Measurements from ENCODE around the gene MLEC.
"Not testable (repeated sequence)": the region's sequence is repeated elsewhere in the genome, so short reads cannot be mapped to it uniquely, and the experiment has no call there.

MLEC gene

GRCh38 chr12:120663741-120664140, 23.2 kb upstream of the MLEC start:
- DNase-seq: no peak

DNA sequence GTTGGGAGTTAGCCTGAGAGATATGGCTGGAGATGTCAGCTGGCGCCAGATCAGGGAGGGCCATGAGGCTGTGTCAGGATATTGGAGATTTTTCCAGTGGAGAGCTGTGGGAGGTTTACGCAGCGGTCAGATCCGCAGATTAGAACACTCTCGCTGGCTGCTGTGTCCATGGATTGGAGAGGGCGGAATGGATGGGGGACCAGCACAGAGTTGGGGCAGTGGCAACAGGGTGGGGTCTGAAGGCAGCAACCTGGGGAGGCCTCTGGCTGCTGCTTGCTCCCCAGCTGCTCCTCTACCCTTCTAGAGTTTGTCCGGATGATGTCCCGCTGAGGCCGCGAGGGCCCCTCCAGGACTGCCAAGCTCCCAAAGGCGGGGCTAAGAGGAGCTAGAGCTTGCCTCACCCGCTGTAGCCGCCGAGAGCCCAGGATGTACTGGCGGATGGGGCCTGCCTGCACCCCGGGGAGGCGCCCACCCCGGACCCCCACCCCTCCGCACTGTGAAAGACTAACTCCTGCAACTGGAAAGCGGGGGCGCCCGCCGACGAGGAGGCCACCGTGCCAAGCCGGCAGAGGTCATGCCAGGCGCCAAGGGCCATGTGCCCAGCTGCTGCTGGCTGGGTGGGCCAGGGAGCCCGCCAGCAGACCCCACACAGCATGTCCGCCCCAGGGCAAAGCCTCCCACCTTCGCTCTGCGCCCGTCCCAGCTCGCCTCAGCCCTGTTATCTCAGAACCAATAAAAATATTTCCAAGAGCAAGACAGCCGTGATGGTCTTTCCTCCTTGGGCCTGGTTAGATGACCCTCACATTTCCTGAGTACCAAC, 20.2 kb upstream of the MLEC start:
- DNase-seq: no peak

GRCh38 chr12:120668091-120668867, 18.7 kb upstream of the MLEC start:
- no peak for DNase-seq

- DNase-seq: no peak
Observed at GRCh38 chr12:120668868-120669840, 17.8 kb upstream of the MLEC start.

GRCh38 chr12:120670237-120670636, 16.7 kb upstream of the MLEC start:
- DNase-seq: not testable (repeated sequence)

DNA sequence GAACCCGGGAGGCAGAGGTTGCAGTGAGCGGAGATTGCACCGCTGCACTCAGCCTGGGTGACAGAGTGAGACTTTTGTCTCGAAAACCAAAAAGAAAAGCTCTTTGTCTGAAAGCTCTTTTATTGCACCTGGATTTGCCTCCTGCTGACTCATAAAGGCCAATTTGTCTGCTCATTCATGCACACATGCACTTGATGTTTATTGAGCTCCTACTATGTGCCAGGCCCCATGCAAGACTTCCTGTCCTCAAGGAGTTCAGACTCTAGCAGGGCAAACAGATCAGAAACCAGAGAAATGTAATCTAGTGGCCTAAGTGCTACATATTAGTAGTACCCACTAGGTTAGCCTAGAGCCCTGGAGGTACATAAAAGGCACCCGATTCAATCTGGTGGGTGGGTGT, 16.3 kb upstream of the MLEC start:
- no peak for DNase-seq

- DNase-seq: no peak
Observed at GRCh38 chr12:120674097-120674636, 12.8 kb upstream of the MLEC start.

- no peak for DNase-seq
Observed at GRCh38 chr12:120677765-120678473, 9.0 kb upstream of the MLEC start.

GRCh38 chr12:120678572-120678971, 8.4 kb upstream of the MLEC start:
- DNase-seq: no peak

GRCh38 chr12:120680165-120680738, 6.7 kb upstream of the MLEC start:
- no peak for DNase-seq

GRCh38 chr12:120684523-120684932, 2.4 kb upstream of the MLEC start:
- no peak for DNase-seq

DNA sequence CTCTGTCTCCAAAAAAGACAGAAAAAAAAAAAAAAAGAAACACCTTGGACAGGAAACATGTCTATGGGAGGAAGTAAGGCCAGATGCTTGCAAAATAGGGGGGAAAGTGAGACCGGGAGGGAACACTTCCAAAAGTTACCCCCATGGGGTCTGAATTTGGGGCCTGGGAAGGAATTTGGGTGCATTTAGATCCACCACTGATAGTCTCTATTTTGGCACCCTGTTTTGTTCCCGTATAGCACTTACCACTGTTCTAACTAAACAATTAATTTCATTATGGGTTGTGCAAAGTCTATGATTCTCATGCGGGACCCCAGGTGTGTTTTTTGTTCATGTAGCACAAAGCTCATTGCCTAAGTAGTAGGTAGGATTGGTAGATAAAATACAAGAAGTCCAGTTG, 1.4 kb upstream of the MLEC start:
- no peak for DNase-seq

- DNase-seq: peak; percentile 95
Observed at GRCh38 chr12:120686151-120686689, 729 bp upstream of the MLEC start.

DNA sequence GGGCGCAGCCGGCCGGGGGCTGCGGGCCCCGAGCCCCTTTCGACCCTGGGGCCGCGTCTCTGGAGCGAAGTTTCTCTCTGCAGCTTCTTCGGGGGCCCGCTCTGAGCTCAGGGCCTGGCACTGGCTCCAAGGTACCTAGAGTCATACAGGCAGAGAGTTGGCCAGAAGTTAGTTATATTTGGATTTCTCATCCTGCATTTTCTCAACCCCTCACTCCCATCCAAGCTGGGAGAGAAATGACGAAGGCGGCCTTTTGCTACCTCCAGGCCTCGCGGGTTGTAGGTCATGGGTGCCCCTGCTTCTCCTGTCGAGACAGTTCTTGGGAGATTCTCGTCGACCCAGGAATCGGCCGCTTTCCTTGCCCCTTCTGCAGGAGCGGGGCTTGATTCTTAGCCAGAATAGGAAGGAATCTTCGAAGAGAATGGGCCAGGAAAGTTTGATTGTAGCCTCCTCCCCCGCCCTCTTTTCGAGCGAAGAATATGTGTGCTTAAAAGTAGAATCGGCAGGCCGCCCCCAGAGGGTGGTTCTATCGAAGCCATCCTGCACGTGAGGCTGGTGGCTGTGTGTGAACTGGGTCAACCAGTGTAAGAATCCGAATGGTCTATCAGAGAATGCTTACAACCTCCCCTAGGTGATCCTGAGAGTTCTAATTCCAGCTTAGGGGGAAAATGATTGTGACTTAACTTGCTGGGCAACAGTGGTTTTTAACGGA, 785 bp downstream of the MLEC start:
- DNase-seq: no peak

- DNase-seq: no peak
Observed at GRCh38 chr12:120688527-120689071, 1.6 kb downstream of the MLEC start.

- DNase-seq: no peak
Observed at GRCh38 chr12:120689397-120690082, 2.6 kb downstream of the MLEC start.

DNA sequence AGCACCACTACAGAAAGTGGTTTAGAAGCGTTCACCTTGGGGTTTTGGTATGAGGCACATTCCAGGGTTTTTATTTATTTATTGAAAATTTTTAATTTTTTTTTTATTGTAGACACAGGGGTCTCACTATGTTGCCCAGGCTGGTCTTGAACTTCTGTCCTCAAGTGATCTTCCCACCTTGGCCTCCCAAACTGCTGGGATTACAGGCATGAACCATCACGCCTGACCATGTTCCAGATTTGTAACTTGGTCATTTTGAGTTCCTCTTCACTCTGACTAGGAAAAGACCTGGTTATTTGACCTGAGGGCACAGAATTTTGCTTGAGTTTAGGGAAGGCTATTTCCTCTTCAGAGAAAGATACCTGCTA, 3.1 kb downstream of the MLEC start:
- no peak for DNase-seq

- DNase-seq: no peak
Observed at GRCh38 chr12:120690978-120691377, 4.0 kb downstream of the MLEC start.

- no peak for DNase-seq
Observed at GRCh38 chr12:120692524-120693033, 5.6 kb downstream of the MLEC start.

- DNase-seq: no peak
Observed at GRCh38 chr12:120693848-120694247, 6.9 kb downstream of the MLEC start.
